ENCODE results near the gene AKR7A2.
A peak's percentile ranks its signal among the peaks of the same experiment; 100 is the strongest.

Gene AKR7A2
- long read RNA-seq, donor 1, transcript AKR7A2-201 (7 exons, 1,362 nt), result major isoform, 100 of 118 reads
- long read RNA-seq, donor 1, partial matches to known transcripts, result 16 of 118 reads
- long read RNA-seq, donor 1, other reads (novel, unspliced or antisense), result 0 of 118 reads
- long read RNA-seq, donor 2, transcript AKR7A2-201 (7 exons, 1,362 nt), result major isoform, 49 of 60 reads
- long read RNA-seq, donor 2, partial matches to known transcripts, result 8 of 60 reads
- long read RNA-seq, donor 2, other reads (novel, unspliced or antisense), result 0 of 60 reads
- long read RNA-seq, donor 3, transcript AKR7A2-201 (7 exons, 1,362 nt), result major isoform, 30 of 38 reads
- long read RNA-seq, donor 3, partial matches to known transcripts, result 7 of 38 reads
- long read RNA-seq, donor 3, other reads (novel, unspliced or antisense), result 0 of 38 reads
- long read RNA-seq, donor 4, transcript AKR7A2-201 (7 exons, 1,362 nt), result major isoform, 46 of 54 reads
- long read RNA-seq, donor 4, partial matches to known transcripts, result 8 of 54 reads
- long read RNA-seq, donor 4, other reads (novel, unspliced or antisense), result 0 of 54 reads
- long read RNA-seq, donor 5, transcript AKR7A2-201 (7 exons, 1,362 nt), result major isoform, 59 of 80 reads
- long read RNA-seq, donor 5, partial matches to known transcripts, result 17 of 80 reads
- long read RNA-seq, donor 5, other reads (novel, unspliced or antisense), result 0 of 80 reads
- long read RNA-seq, donor 6, transcript AKR7A2-201 (7 exons, 1,362 nt), result major isoform, 84 of 114 reads
- long read RNA-seq, donor 6, partial matches to known transcripts, result 28 of 114 reads
- long read RNA-seq, donor 6, other reads (novel, unspliced or antisense), result 0 of 114 reads
- long read RNA-seq, donor 7, transcript AKR7A2-201 (7 exons, 1,362 nt), result major isoform, 94 of 118 reads
- long read RNA-seq, donor 7, partial matches to known transcripts, result 24 of 118 reads
- long read RNA-seq, donor 7, other reads (novel, unspliced or antisense), result 0 of 118 reads
- long read RNA-seq, donor 8, transcript AKR7A2-201 (7 exons, 1,362 nt), result major isoform, 77 of 94 reads
- long read RNA-seq, donor 8, partial matches to known transcripts, result 17 of 94 reads
- long read RNA-seq, donor 8, other reads (novel, unspliced or antisense), result 0 of 94 reads

DNA sequence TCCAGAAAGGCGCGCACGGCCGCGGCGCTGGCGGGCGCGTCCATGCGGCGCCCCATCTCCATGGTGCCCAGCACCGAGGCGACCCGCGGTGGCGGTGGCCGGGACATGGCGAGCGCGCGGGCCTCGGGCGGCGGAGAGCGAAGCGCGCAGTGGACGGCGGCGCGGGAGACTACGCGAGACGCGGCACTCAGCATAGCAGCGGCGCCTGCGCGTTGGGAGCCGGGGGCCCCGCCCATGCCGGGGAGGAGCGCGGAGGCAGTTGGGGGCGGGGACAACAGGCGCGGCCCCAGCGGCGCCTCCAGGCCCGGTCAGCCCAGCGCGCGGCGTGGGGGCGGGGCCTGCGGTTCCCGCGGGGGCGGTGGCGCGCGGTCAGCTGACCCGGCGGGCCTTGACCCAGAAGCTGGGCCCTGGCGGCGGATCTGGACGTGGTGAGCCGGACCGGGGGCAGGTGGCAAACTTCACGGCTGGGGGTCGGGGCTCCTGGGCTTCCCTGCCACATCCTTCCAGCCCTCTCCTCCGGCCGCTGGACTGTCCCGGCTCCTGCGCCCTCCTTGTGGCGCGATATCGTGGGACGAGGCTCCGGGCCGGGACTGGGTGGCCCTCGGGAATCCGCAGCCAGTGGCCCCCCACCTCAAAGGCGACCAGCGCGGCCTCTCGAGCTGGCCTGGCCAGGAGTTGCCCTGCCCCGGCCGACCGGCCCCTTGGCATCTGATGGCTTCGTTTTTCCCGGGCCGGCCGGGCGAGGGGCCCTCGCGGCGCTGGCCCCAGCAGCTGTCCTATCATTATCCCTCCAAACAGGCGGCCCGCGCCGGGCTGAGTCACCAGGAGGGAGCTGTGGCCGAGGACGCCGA, at the start of gene AKR7A2, which contains the start of gene SLC66A1:
Gene AKR7A2, minus strand, starts transcription at position 214 of the 851 bp plus-strand sequence. Its CDS starts 20 bp downstream, at position 194.
Gene SLC66A1, plus strand, starts transcription at position 396 of the 851 bp plus-strand sequence. CDS start 5,352 bp downstream, outside the sequence.
- DNase-seq, result peak; percentile 91

DNA sequence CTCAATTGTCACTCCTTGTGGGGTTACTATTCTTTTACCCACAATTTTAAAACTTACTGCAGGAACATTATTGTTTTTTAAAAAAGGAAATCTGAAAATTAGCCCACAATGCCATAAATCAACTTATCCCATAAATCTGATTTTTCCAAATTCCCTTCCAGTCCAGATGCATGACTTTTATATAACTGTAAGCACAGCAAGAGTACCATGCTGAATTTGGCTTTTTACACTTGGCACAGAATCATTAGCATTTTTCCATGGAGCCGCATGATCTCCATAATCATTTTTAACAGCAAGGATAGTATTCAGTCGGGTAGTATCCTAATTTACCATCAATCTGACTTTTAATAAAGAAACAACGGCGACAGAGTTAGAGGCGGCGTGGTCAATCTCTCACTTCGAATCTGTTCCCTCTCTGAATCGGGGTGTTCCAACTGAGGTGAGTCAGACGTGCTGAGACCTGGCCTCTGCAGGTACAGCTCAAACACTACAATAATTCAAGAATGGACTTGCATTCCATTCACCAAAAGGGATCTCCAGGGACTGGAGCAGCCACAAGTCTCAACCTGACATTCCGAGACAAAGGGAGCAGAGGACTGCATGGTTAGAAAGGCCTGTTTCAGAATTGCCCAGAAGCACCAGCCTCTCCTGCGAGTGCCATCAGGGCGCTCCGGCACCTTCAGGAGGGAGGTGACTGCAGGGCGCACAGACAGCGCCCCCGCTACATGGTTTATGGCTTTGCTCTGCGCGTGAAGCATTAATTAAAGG, 49.1 kb upstream of the AKR7A2 start:
- no peak for DNase-seq

DNA sequence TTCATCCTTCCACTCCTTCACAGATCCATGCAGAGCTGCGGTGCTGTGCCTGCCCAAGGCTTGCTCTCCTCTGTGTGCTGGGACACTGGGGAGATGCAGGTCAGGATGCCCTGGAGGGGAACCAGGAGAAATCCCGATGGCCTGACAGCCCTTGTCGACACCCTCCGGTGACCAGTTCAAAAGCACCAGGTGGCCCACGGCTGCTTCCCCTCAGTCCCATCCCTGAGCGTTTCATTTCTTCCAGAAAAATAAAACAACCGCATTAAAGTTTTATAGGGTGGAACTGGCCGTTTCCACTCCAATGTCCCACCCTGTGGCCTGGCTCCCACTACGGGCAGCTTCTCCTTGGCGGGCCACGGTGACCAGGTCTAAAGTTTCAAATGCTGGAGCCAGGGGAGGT, 48.5 kb upstream of the AKR7A2 start:
- DNase-seq, result no peak

DNA sequence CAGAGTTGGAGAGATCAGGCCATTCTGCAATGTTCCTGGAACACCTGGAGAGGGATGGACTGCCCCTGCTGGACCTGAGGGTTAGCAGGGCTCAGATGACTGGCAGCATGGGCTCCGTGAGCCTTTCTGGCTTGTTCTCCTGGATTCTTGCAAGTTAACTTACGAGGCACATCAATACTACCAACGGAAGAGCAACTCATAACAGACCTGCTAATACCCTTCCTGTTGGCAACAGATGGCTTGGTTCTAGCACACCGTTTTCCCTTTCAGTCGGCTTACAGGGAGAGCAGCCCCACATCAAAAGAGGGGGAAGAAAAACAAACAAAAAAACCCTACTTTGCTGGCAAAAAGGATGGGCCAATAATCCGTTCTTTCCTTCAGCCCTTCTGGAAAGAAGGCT, 48.1 kb upstream of the AKR7A2 start:
- no peak for DNase-seq

DNA sequence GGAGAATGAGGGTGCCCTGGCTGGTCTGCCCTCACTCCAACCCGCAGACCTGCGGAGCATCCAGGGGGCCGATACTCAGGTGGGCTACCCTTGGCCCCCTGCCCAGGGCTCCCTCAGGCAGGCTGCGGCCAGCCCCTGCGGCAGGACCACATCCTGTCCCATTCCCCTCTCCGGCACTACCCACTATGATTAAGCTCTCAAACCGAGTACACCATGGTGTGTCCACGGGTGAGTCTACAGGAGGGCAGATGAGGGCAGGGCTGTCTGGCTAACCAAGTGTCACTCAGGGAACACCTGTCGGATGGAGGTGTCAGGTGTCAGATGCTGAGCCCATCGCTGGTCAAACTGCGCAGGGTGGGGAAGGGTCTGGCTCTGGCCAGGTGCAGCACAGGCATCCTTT, 47.4 kb upstream of the AKR7A2 start:
- DNase-seq, result no peak

GRCh38 chr1:19358710-19359109, 46.8 kb upstream of the AKR7A2 start:
- no peak for DNase-seq

DNA sequence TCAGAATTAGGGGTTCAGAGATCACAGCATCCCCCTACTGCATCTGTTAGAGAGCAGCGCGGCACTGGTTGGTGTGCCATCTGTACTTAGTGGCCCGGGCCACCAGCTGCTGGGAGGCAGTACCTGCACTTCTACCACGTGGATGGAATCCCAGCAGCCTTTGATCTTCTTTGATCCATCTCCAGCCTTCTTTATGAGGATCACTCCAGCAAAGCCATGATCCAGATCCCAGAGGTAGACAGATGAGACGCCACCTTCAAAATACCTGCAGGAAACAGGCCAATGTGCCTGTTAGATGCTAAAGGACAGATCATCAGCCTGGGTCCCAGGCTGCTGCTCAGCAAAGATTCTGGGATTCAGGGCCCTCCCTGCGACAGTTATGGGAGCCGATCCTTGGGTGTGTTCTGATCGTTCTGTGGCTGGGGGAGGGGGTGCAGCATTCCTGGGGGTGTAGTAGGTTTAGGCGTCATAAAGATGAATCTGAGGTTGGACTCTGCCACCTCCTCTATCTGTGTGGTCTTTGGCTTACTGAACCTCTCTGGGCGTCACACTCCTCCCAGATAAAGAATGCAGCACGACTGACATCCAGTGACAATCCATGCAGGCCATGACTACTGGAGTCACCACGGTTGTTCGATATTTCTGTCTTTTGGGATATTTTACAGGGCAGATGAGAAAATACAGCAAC, 45.5 kb upstream of the AKR7A2 start:
- DNase-seq, result no peak

DNA sequence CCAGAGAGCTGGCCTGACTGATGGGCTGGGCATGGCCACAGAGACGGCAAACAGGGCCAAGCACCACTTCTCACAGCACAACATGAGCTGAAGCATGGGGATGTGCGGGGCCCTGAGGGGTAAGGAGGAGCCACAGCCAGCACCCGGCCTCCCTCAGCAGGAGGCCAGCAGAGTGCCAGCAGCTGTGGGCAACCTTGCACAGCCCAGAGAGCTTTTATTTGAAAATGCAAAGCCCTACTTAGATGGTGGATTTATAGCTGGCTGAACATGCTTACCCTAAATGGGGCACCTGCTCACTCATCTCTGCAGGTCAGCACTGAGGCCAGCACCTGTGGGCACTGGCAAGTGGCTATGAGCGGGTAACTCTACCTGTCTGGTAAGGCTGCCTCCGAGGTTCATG, 44.3 kb upstream of the AKR7A2 start:
- no peak for DNase-seq

- no peak for DNase-seq
Measured at GRCh38 chr1:19354531-19354981, 42.6 kb upstream of the AKR7A2 start.

GRCh38 chr1:19353596-19353995, 41.7 kb upstream of the AKR7A2 start:
- DNase-seq, result no peak

GRCh38 chr1:19352839-19353238, 40.9 kb upstream of the AKR7A2 start:
- DNase-seq, result no peak

GRCh38 chr1:19351873-19352272, 39.9 kb upstream of the AKR7A2 start:
- DNase-seq, result no peak

- DNase-seq, result no peak
Measured at GRCh38 chr1:19350566-19350965, 38.6 kb upstream of the AKR7A2 start.

GRCh38 chr1:19349999-19350398, 38.1 kb upstream of the AKR7A2 start:
- DNase-seq, result no peak

DNA sequence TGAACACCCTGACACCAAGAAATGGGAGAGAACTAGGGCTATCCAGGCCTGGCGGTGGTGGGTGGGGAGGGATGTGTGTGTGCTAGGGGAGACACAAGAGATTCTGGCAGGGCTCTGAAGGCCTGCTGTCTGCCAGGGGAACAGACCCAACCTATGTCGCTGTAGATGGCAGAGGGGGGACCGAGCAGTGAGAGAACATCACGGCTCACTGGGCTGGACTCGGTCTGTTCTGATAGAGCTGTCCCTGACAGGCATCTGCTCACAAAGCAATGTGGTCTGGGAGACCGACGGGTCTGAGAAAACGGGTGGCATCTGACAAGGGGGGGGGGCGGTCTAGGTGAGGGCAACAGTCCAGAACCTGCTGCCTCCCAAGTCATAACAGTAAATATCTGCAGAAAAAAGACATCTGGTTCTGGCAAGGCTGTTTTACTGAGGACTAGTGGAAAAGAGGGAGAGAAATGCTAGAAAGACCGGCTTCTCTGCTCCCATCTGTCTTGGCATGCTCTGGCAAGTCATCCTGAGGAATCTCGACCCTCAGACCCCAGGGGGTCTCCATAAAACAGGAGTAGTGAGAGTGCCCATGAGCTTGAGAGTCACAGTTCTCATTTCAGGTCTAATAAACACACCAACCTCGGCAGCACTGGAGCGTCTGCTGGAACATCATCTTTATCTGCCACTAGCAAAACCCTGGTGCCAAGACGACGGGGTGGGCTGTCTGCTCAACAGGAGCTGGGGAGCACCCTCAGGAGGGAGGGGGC, 36.7 kb upstream of the AKR7A2 start:
- no peak for DNase-seq

- DNase-seq, result no peak
Measured at GRCh38 chr1:19347533-19348172, 35.7 kb upstream of the AKR7A2 start.

DNA sequence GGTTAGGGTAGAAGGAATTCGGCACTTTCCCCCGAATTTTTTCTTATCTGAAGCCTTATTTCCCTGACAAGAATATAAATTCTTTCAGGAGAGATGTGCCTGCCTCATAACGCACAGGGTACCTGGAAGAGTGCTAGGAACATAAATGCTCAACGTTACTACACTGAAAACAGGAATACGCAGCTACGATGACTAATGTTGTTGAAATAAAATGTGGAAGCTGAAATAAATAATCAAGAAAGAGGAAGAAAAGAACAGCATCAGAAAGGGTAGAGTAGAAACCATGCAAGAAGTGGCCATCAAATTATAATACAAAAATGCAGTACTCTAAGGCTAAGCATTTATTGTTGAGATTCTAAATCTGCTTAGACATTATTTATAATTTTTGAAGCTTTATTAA, 34.1 kb upstream of the AKR7A2 start:
- no peak for DNase-seq

- DNase-seq, result no peak
Measured at GRCh38 chr1:19345391-19345790, 33.4 kb upstream of the AKR7A2 start.

- DNase-seq, result no peak
Measured at GRCh38 chr1:19344831-19345230, 32.9 kb upstream of the AKR7A2 start.

All from right kidney (tissue), 9 donors.